Upper lobe of left lung (tissue), 4 donors: Measurements from ENCODE around the gene GLRX2.

Source experiments
- POLR2A ChIP-seq, 4 donors: fragments of 450-650 bp; IDR thresholded peaks; one replicate each; pipeline ENCODE4 v1.5.1; 2016 to 2017; ENCODE audit warnings: antibody characterized with exemption in 4 of 4, mild to moderate bottlenecking in 2 of 4
- POLR2AphosphoS5 ChIP-seq, 2 donors: sonication (generic); formaldehyde crosslinking; IDR thresholded peaks; one replicate each; pipeline ENCODE4 v1.5.1; 2017; ENCODE audit warnings: antibody characterized with exemption in 2 of 2

- TF ChIP-seq POLR2AphosphoS5 (IDR thresholded peaks at IDR 0.05): no peak
- no peak for TF ChIP-seq POLR2A (IDR thresholded peaks at IDR 0.05)
Observed at GRCh38 chr1:193069748-193070385, 35.3 kb downstream of the GLRX2 start.
